Adrenal gland (tissue), 12 donors: ENCODE measurements around the gene C14orf132. TPM values are rescaled to one million over a fixed set of nuclear protein-coding genes. Genes with fewer than 3 reads are reported as not detected.

Source experiments
- DNase-seq, 7 donors: peaks; one replicate each; pipeline ENCODE4 v3.0.0-alpha.2; 2019 to 2020
- H3K27ac ChIP-seq, 5 donors: fragments of 200-600 bp; sonication (generic) in 4 of 5; 1 replicate in 3 of 5; 2 replicates in 2 of 5; pipeline versions ENCODE4 v1.5.1 to v1.8.0; 2016 to 2020; ENCODE audit warnings: mild to moderate bottlenecking in 1 of 5
- H3K27me3 ChIP-seq: fragments of 200-600 bp; 2 replicates; pipeline ENCODE4 v1.8.0; 2021
- H3K36me3 ChIP-seq, 2 donors: fragments of 200-600 bp; replicated peaks in 1 of 2; 1 replicate in 1 of 2; 2 replicates in 1 of 2; pipeline versions ENCODE4 v1.5.1 to v1.8.0; 2018 to 2022
- H3K4me1 ChIP-seq, 2 donors: fragments of 200-600 bp; replicated peaks in 1 of 2; 1 replicate in 1 of 2; 2 replicates in 1 of 2; pipeline versions ENCODE4 v1.5.1 to v1.8.0; 2018 to 2021
- H3K4me3 ChIP-seq, 4 donors: fragments of 200-600 bp; sonication (generic) in 3 of 4; one replicate each; pipeline ENCODE4 v1.5.1; 2016 to 2018
- H3K9me3 ChIP-seq, 3 donors: fragments of 200-600 bp; sonication (generic) in 1 of 3; replicated peaks in 1 of 3; 1 replicate in 2 of 3; 2 replicates in 1 of 3; pipeline versions ENCODE4 v1.5.1 to v1.8.0; 2016 to 2021
- CTCF ChIP-seq, 6 experiments: fragments of 450-650 bp in 4 of 6; fragments of 200-600 bp in 2 of 6; sonication (generic) in 1 of 6; IDR thresholded peaks; 1 replicate in 5 of 6; 2 replicates in 1 of 6; pipeline versions ENCODE4 v1.5.1 to v1.8.0; 2016 to 2021; ENCODE audit warnings: antibody characterized with exemption in 6 of 6, mild to moderate bottlenecking in 2 of 6, moderate library complexity in 1 of 6
- POLR2A ChIP-seq, 2 donors: fragments of 450-650 bp; IDR thresholded peaks; one replicate each; pipeline ENCODE4 v1.6.1; 2017; ENCODE audit warnings: antibody characterized with exemption in 2 of 2, mild to moderate bottlenecking in 2 of 2, moderate library complexity in 1 of 2
- WGBS, 4 donors: extraction: QIAGEN DNeasy Blood & Tissue Kit in 2 of 4; methylation state at CpG; one replicate each; pipeline versions ENCODE4 v1.1.5 to v1.1.7; 2013 to 2017; 5-methylcytosine and 5-hydroxymethylcytosine counted together
- intact Hi-C, 2 donors: fragments of 100-400 bp; cut with DNase I; formaldehyde crosslinking; loops; one replicate each; pipeline versions ENCODE4 v1.14.1 to v1.15.0; 2022 to 2023
- polyA plus RNA-seq, 3 donors: library from polyadenylated mRNA; stranded (reverse); fragments of 200-250 nt in 2 of 3; fragments of 350-450 nt in 1 of 3; fragmentation: Illumina TruSeq in 1 of 3; extraction: RNeasy Lipid Tissue Mini Kit (QIAGEN cat#74804) in 1 of 3; gene quantifications; one replicate each; pipeline ENCODE4 v1.2.3, GENCODE V29; 2013 to 2014
- total RNA-seq, 9 donors: library from RNA; depleted of rRNA in 4 of 9; stranded (reverse); fragments of >200 nt in 4 of 9; fragments of 120-200 nt in 1 of 9; fragmentation: NEBNext Ultra II Directional in 1 of 9; extraction: Animal tissue kit (Norgen Biotek cat#: 25700) in 1 of 9; gene quantifications; one replicate each; pipeline versions ENCODE4 v1.1.0 to v1.2.4, GENCODE V29; 2013 to 2023
- donor health status: healthy with polysubstance abuse.
- donor health status: Bipolar disorder and iron deficiency.
- donor health status: DM: yes; HTN: yes; CAD: no.
- donor health status: DM: no; HTN: no; CAD: no.
- donor health status: DM: no; HTN: no; CAD: no.
- donor health status: DM: yes; HTN: yes; CAD: no.

The C14orf132 gene
- total and polyA plus RNA-seq, 12 donors = 4.5 to 34.8 (median 11.8) TPM

GRCh38 chr14:96088911-96089310 lies 49.7 kb downstream of the C14orf132 start:
- Histone ChIP-seq H3K4me3 (no peak overlapping the region), H3K27me3 (no peaks in the 10 kb centered on the region), H3K27ac (no peak overlapping the region), H3K4me1 (peaks cover 0 to 6% of the 10 kb centered on the region in 2 donors), H3K36me3 (peaks cover 0 to 11% of the 10 kb centered on the region in 2 donors), H3K9me3 (no peaks in the 10 kb centered on the region)
- no peak for DNase-seq
- intact Hi-C loops = no loop called here
- TF ChIP-seq POLR2A (IDR thresholded peaks at IDR 0.05) = no peak
- TF ChIP-seq CTCF (IDR thresholded peaks at IDR 0.05) = no peak
- 85 to 90% (median 88%) methylated on average over 7 of the region's 7 CpGs for WGBS, 4 donors

DNA sequence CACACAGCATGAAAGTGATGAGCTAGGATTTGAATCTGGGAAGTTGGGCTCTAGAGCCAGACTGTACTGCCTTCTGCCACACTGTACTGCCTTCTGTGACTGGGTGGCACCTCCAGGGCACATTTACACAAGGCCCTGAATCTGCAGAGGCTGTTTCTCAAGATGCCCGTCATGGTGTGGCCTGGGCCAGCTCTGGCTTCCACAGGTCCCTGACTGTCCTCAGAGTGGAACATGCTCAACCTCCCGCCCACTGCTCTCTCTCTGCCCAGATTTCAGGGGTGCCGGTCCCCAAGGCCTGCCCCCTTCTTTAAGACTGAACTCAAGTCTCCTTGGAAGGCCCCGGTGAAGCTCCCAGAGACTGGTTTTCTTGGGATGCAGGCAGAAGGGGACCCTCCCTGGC lies 50.2 kb downstream of the C14orf132 start:
- Histone ChIP-seq H3K4me3 (no peak overlapping the region), H3K4me1 (peaks cover 0 to 6% of the 10 kb centered on the region in 2 donors), H3K36me3 (peaks cover 0 to 11% of the 10 kb centered on the region in 2 donors), H3K9me3 (no peaks in the 10 kb centered on the region), H3K27ac (peak overlapping the region in 1 of 5 donors; percentile 45), H3K27me3 (no peaks in the 10 kb centered on the region)
- WGBS, 4 donors = 80 to 87% (median 81%) methylated on average over 1 to 4 of the region's 4 CpGs
- DNase-seq = peak in 1 of 7 donors; percentile 44
- intact Hi-C loops = no loop called here
- TF ChIP-seq CTCF (IDR thresholded peaks at IDR 0.05) (no peak), POLR2A (IDR thresholded peaks at IDR 0.05) (no peak)

GRCh38 chr14:96090441-96091148 lies 51.4 kb downstream of the C14orf132 start:
- Histone ChIP-seq H3K36me3 (peaks cover 0 to 11% of the 10 kb centered on the region in 2 donors), H3K27ac (peak overlapping the region in 1 of 5 donors; percentile 54), H3K27me3 (no peaks in the 10 kb centered on the region), H3K9me3 (no peaks in the 10 kb centered on the region), H3K4me1 (peaks cover 0 to 13% of the 10 kb centered on the region in 2 donors), H3K4me3 (no peak overlapping the region)
- DNase-seq = peak; percentile 23 to 91 (median 55)
- WGBS, 4 donors = 32 to 45% (median 41%) methylated on average over 10 to 12 of the region's 12 CpGs
- intact Hi-C loops = no loop called here
- TF ChIP-seq POLR2A (IDR thresholded peaks at IDR 0.05) = no peak
- peak in 1 of 6 experiments; percentile 8 for TF ChIP-seq CTCF (IDR thresholded peaks at IDR 0.05)

DNA sequence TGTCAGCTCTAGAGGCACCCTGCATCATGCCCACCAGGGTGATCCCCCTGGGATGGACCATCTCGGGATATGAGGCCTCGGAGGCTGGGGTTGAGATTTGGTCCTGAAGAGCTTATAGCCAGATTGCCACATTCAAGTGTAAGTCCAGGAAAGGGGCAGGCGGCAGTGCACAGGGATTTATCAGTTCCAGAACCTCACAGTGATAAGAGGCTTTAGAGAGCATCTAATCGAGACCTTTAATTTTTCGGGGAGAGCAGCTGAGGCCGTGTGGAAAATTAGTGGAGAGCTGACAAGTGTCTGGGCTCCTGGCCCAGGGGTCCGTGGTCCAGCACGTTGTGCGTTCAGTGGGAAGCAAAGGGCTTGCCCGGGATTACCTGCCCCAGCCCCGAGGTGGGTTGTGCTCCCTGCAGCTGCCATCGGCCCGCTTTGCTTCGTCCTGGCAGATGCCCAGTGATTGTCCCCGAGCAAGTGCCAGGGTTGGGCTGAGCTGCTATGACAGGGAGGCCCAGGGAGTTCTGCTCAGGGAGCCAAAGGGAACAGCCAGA lies 52.1 kb downstream of the C14orf132 start:
- DNase-seq = peak in 1 of 7 donors; percentile 72

More for the DNA sequence above, 52.1 kb downstream of the C14orf132 start:
- H3K27ac ChIP-seq = peak overlapping the region in 1 of 5 donors; percentile 54
- no peaks in the 10 kb centered on the region for H3K27me3 ChIP-seq
- TF ChIP-seq POLR2A (IDR thresholded peaks at IDR 0.05) (no peak), CTCF (IDR thresholded peaks at IDR 0.05) (no peak)
- H3K4me1 ChIP-seq = peaks cover 0 to 13% of the 10 kb centered on the region in 2 donors
- H3K36me3 ChIP-seq = peaks cover 0 to 11% of the 10 kb centered on the region in 2 donors
- no peak overlapping the region for H3K4me3 ChIP-seq
- 56 to 65% (median 60%) methylated on average over 5 to 15 of the region's 15 CpGs for WGBS, 4 donors
- no peaks in the 10 kb centered on the region for H3K9me3 ChIP-seq
- intact Hi-C loops = no loop called here
